Prostate gland (tissue), 1 donor: Measurements from ENCODE around the gene OVCA2.
A peak's percentile ranks its signal among the peaks of the same experiment; 100 is the strongest.

Source experiments
- POLR2A ChIP-seq: fragments of 450-650 bp; IDR thresholded peaks from one replicate; pipeline ENCODE4 v1.6.1; 2016; ENCODE audit warnings: antibody characterized with exemption, mild to moderate bottlenecking
- POLR2AphosphoS5 ChIP-seq: sonication (generic); formaldehyde crosslinking; IDR thresholded peaks from one replicate; pipeline ENCODE4 v1.6.1; 2017; ENCODE audit warnings: antibody characterized with exemption

GRCh38 chr17:2053380-2054261 is 11.8 kb downstream of the OVCA2 start:
- TF ChIP-seq POLR2A (no peak), POLR2AphosphoS5 (peak; percentile 10)
